Activated CD4-positive, alpha-beta T cell treated with anti-CD3 and anti-CD28 coated beads for 48 hours (primary cell): ENCODE measurements around the gene ADAMTS14.
"Not testable (repeated sequence)": the region's sequence is repeated elsewhere in the genome, so short reads cannot be mapped to it uniquely, and the experiment has no call there.

Source experiments
- DNase-seq: peaks from one replicate; pipeline ENCODE4 v3.0.0-alpha.2; 2020

ADAMTS14 gene

DNA sequence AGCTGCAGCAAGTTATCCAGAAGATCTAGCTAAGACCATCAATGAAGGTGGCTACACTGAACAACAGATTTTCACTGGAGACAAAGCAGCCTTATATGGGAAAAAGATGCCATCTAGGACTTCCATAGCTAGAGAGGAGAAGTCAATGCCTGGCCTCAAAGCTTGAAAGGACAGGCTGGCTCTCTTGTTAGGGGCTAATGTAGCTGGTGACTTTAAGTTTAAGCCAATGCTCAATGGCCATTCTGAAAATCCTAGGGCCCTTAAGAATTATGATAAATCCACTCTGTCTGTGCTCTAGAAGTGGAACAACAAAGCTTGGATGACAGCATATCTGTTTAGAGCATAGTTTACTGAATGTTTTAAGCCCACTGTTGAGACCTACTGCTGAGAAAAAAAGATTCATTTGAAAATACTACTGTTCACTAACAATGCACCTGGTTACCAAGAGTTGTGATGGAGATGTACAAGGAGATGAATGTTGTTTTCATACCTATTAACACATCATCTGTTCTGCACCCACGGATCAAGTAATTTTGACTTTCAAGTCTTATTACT is 13.6 kb upstream of the ADAMTS14 start:
- DNase-seq, result no peak

DNA sequence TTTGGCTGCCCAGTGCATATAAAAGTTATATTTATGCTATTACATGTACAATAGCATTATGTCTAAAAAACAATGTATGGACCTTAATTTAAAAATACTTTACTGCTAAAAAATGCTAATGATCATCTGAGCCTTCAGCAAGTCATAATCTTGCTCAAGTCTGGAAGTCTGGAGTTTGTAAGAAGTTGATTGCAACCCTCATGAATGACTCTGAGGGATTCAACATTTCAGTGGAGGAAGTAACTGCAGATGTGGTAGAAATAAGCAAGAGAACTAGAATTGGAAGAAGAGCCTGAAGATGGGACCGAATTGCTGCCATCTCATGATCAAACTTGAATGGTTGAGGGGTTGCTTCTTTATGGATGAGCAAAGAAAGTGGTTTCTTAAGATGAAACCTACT is 13.0 kb upstream of the ADAMTS14 start:
- no peak for DNase-seq

DNA sequence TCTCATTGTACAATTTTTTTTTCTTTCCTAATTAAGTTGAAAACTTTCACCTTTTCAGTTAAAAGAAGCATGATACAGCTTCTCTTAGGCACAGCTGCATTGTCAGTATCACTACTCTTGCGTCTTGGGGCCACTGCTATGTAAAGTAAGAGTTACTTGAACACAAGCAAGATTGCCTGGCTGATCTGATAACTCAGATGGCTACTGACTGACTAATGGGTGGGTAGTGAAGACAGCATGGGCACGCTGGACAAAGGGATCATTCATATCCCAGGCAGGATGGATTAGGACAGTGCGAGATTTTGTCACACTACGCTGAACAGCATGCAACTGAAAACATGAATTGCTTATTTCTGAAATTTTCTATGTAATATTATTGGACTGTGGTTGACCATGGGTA is 11.6 kb upstream of the ADAMTS14 start:
- no peak for DNase-seq

GRCh38 chr10:70661623-70662361 is 10.5 kb upstream of the ADAMTS14 start:
- DNase-seq, result no peak

GRCh38 chr10:70662362-70663220 is 9.7 kb upstream of the ADAMTS14 start:
- DNase-seq, result no peak

GRCh38 chr10:70663458-70664409 is 8.6 kb upstream of the ADAMTS14 start:
- DNase-seq, result not testable (repeated sequence)

DNA sequence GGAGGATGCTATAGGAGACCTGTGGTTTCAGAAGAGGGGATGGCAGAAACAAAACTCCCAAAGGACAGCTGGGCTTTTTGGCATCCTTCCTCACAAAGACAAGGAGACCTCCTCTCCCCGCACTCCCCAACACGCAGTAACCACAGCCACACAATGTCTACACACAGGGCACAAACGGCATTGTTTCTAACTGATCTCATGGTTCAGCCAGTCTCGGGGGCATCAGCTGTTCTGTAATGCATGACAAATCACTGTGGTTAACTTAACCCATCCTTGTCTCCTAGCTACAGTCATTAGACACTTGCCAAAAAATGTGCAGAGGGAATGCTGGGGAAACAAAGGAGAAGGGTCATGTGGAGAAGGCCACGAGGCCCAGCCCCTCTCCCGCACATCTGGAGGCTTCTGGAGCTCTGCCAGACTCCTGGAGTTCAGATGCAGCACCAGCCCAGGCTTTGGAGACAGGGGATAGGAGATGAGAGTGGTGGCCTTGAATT is 7.6 kb upstream of the ADAMTS14 start:
- DNase-seq, result no peak

DNA sequence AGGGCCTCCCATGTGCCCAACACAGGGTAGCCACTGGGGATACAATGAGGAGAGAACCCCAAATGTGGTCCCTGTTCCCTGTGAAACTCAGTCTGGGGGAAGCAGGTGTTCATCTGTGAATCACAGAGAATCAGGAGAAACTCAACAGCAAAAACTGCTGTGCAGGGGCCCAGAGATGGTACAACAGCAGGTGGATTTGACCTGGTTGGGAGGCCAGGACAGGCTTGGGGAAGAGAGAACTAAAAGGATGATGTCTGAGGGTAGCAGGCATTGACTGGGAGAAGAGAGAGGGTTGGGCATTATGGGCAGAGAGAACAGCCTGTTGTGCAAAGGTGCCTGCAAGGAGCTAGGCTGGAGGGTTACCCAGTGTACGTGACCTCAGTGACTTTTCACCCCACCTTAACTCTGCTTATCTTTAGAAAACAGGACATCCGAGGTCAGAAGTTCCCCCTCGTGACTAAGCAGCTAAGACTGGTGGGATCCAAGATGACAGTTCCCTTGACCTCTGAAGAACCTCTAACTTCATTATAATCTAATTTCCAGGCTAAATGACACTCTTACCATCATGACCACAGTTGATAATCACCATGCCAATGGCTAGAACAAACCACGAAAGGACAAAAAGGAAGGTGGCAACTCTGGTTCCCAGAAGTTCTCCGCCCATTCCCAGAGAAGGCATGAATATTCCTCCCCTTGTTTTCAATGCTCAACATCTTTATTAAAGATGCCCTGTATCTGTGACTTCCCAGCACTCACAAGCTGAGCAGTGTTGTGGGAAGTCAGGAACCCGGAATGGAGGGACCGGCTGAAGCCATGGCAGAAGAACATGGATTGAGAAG is 5.1 kb upstream of the ADAMTS14 start:
- DNase-seq, result no peak

DNA sequence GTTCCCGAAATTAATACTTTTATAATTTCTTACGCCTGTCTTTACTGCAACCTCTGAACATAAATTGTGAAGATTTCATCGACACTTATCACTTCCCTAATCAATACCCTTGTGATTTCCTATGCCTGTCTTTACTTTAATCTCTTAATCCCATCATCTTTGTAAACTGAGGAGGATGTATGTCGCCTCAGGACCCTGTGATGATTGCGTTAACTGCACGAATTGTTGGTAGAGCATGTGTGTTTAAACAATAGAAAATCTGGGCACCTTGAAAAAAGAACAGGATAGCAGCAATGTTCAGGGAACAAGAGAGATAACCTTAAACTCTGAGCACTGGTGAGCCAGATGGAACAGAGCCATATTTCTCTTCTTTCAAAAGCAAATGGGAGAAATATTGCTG is 4.5 kb upstream of the ADAMTS14 start:
- DNase-seq, result not testable (repeated sequence)

- DNase-seq, result no peak
Observed at GRCh38 chr10:70668454-70668970, 3.8 kb upstream of the ADAMTS14 start.

DNA sequence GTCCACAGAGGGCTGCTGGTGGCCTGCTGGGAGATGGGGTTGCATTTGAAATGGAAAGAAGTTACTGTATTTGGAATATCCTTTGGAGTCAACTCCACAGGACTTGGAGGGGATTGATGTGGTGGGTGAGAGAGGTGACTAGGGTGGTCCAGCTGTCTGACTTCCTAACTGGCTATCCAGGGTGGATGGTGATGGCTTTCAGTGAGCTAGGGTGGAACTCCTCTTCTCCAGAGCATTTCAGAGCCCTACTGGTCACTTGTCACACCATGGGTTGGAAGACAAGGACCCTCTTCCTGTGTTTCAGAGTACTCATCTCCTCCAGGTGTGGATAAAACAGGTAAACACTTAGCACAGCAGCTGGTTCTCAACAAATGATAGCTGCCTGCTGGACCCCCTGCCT is 3.3 kb upstream of the ADAMTS14 start:
- no peak for DNase-seq

DNA sequence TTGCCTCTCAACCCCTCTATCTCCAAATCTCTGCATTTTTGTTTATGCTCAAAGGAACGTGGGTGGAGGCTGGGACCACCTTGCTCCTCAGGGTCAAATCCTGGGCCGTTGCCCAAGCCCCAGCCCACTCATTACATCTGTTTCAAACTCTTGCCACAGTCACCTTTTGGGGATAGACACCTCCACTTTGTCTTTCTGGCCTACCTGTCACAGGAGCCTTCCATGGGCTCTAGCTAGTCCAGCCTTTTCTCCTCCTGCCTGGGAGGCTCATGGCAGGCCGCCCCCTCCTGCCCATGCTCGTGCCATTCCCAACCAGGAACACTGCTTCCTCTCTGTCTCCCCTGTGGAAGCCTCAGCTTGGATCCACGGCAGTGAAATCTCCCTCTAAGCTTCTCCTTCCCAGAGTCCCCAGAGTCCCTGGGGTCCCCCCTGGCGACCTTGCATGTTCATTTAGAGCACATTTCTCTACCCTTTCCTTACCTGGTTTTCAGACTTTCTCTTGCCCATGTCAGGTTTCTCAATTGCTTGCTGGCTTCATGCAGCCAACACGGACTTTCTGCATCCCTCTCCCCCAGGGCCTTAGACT is 2.5 kb upstream of the ADAMTS14 start:
- no peak for DNase-seq

DNA sequence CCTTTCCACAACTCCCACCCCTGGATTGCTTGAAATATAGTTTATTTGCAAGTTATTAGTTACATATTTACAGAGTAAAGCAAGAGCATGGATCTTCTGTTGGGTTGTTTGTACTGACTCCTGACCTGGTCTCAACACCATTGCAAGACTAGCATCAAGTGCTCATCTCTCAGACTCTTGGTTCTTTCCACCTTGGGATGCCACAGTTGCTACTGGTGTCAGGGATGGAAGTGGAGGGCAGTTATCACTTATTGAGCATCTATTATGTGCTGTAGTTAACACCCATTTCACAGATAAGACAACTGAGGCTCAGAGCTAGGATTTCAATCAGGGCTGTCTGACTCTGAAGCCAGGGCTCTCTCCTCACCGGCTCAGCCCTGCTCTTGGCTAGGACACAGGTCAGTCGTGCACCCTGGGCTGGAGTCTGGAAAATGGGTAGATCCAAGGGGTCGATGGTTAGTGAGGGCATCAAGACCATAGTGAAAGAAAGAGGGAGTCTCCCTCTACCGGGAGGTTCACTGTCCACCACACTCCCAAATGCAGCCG is 614 bp upstream of the ADAMTS14 start:
- no peak for DNase-seq

- DNase-seq, result no peak
Observed at GRCh38 chr10:70673043-70673928, 980 bp downstream of the ADAMTS14 start.

DNA sequence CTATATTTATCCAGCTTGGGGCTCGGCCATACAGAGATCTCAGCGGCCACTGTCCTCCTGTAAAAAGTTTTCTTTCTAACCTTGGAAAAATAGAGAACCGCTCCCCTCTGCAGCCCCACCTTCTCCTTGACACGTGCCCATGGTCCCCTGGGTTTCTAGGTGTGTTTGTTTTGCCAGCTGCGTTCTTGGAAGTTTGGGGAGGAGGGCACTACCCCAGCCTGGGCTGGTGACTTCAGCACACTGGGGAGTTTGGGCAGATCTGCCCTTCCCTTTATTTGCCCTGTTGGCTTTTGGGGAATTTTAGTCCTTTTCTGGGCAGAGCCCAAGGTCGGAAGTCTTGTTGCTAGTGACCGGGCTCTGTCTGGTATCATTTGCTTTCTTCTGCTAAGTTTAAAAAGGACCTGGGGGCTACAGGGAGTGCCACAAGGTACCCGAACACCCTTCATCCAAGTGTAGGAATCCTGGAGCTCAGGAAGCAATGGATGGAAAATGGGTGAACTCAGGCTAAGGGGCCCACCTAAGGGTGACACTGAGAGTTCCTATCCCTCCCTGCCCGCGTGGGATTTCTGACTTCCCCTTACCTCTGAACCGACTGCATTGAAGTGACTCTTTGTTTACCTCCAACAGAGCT is 1.7 kb downstream of the ADAMTS14 start:
- no peak for DNase-seq

- DNase-seq, result no peak
Observed at GRCh38 chr10:70674560-70675495, 2.5 kb downstream of the ADAMTS14 start.

GRCh38 chr10:70675496-70676161 is 3.3 kb downstream of the ADAMTS14 start:
- no peak for DNase-seq
